ENCODE data around the gene SLAMF8. TPM values are rescaled to one million over a fixed set of nuclear protein-coding genes. Genes with fewer than 3 reads are reported as not detected.

SLAMF8 gene
- total RNA-seq, 1 donor from 2014 or later = 3.6 TPM

DNA sequence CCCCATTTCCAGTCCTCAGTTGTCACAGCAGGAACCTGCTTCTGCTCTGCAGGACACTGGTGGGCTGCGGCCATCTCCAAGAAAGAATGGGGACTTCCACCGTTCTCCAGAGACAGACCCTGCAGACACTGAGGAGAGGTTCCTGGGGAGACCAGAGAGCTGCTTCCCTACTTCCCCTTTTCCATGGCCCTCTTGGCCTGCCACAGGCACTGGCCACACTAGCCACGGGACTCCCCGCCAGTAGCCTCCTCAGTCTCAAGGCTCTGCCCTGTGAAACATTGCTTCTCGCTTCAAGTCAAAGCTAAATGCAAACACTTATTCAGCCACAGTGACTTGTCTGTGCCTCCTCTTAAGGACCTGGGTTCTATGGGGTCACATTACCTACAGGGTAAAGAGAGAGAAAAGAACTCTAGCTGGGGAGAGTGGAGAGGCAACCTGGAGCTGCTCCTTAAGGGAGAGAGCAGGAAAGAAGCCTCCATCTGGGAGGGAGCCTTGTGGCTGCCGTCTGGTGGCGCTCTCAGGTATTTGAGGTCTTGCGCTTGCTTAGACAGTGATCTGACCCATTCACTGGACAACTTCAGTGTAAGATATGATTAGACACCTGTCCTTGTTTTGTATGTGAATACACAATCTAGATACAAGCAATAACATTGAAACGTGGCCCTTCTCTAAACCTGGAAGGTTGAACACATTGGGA, 5.4 kb upstream of the SLAMF8 start:
- DNase-seq (ENCODE audit: low spot score) = no peak

GRCh38 chr1:159823406-159823805, 3.3 kb upstream of the SLAMF8 start:
- no peak for DNase-seq (ENCODE audit: low spot score)

DNA sequence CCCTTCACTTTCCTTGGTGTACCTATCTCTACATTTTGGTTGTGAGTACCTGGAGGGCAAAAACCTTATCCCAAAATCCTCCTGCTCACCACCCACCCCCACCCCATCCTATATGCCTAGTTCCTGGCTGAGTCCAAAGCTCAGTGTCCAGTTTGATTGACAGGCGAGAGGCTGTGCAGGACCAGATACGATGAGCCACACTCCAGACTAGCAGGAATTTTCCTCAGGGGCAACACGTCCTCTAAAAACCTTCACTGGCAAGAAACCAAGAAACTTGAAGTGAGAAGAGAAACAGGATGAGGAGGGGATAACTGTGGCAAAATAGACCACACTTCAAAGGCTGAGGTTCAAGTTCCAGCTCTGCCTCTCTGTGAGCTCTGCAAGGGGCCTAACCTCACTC, 1.1 kb upstream of the SLAMF8 start:
- DNase-seq (ENCODE audit: low spot score) = no peak

DNA sequence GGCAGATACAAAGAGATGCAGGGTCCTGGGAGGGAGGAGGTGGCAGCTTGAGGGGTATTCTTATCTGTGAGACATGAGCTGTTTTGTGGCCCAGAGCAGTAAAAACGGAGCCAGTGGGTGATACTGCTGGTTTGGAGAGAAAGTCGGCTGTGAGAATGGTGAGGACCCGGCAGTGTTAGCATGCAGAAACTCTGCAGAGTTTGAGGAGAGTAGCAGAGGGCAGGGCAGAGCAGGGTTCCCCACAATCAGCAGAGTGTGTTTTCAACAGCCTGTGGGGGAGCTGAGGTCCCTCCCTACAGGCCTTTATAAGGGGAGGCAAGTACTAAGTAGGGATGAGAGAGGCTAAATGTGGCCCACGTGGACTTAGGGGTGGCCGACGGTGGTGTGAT, 423 bp downstream of the SLAMF8 start:
- DNase-seq (ENCODE audit: low spot score) = no peak

DNA sequence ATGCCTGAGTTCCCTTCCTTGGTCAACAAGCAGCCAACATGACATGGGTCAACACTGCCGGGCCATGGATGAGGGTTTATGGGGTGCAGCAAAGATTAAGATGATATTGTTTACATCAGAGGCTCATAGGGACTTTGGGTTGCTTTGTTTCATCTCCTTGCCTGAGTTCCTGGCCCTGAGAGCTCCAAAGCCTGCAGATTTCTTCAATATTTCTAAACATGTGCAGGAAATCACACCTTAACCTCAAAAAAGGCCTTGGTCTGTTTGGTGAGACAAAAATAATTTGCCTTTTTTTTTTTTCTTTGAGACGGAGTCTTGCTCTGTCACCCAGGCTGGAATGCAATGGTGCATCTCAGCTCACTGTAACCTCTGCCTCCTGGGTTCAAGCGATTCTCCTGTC, 876 bp downstream of the SLAMF8 start:
- no peak for DNase-seq (ENCODE audit: low spot score)

- DNase-seq (ENCODE audit: low spot score) = no peak
These were observed 1.5 kb downstream of the SLAMF8 start for GRCh38 chr1:159828176-159828575.

GRCh38 chr1:159828581-159829272, 2.1 kb downstream of the SLAMF8 start:
- DNase-seq (ENCODE audit: low spot score) = no peak

- DNase-seq (ENCODE audit: low spot score) = no peak
These were observed 2.6 kb downstream of the SLAMF8 start for GRCh38 chr1:159829273-159829634.

DNA sequence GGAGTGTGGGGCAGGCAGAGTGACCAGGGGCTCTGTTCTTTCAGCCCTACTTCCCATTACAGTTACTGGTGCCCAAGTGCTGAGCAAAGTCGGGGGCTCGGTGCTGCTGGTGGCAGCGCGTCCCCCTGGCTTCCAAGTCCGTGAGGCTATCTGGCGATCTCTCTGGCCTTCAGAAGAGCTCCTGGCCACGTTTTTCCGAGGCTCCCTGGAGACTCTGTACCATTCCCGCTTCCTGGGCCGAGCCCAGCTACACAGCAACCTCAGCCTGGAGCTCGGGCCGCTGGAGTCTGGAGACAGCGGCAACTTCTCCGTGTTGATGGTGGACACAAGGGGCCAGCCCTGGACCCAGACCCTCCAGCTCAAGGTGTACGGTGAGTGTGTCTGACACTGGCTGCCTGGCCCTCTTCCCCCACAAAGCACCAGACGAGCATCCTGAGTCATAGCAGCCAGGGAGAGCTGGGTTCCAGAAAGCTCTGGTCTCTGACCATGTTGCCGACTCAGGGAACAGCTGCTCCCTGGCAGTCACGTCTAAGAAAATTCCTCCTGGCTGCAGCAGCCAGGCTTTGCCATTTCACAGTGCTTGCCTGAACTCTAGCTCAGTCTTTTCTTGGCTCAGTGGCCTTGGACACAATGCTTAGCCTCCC, 3.3 kb downstream of the SLAMF8 start:
- no peak for DNase-seq (ENCODE audit: low spot score)

DNA sequence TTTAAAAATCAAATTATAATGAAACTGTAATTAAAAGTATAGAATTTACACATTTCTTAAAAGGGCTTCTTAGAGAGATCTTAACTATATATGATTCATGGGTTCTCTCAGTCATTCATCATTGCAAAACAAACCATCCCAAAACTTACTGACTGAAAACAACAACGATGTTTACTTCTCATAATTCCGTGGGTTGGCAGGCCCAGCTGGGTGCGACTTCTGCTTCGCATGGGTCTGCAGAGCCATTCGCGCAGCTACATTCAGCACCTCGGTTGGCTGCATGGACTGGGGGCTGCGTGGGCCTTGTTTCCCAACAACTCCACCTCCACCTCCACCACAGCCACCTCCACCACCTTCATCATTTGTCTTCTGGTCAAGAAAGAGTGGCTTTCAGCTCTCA, 4.0 kb downstream of the SLAMF8 start:
- no peak for DNase-seq (ENCODE audit: low spot score)

GRCh38 chr1:159831412-159832141, 4.9 kb downstream of the SLAMF8 start:
- no peak for DNase-seq (ENCODE audit: low spot score)

DNA sequence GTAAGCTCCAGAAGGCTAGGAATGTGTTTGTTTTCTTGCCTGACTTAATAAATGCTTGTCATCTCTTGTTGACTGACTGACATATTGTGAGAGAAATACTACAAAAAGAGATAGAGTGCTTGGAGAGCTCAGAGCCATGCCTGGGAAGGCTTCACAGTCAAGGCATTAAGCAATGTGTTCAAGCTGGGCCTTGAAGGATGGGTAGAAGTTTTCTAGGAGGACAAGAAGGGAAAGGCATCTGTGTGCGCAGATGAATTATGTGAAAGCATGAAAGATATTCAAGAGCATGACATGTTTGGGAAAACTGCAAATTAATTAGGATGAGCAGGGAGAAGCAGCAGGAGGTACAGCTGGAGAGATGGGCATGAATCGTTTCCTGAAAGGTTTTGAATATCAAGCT, 5.6 kb downstream of the SLAMF8 start:
- no peak for DNase-seq (ENCODE audit: low spot score)

GRCh38 chr1:159835356-159835755, 8.7 kb downstream of the SLAMF8 start:
- DNase-seq (ENCODE audit: low spot score) = no peak

- DNase-seq (ENCODE audit: low spot score) = no peak
These were observed 9.3 kb downstream of the SLAMF8 start for GRCh38 chr1:159835862-159836525.

DNA sequence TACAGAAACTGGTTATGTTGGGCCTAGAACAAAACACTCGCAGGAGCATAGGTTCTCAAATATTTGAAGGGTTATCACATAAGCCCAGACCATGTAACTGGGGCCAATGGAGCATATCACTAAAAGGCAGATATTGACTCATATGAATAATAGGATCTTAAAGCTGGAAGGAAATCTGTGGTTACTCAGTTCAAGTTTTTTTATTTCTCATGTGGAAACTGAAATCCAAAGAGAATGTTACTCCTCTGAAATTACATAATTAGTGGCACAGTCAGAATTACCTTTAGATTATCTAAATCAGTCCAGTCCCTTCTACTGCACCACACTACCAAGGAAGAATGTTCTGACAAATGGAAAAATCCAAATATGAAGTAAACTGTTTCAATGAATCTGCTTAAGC, 12.0 kb downstream of the SLAMF8 start:
- DNase-seq (ENCODE audit: low spot score) = no peak

DNA sequence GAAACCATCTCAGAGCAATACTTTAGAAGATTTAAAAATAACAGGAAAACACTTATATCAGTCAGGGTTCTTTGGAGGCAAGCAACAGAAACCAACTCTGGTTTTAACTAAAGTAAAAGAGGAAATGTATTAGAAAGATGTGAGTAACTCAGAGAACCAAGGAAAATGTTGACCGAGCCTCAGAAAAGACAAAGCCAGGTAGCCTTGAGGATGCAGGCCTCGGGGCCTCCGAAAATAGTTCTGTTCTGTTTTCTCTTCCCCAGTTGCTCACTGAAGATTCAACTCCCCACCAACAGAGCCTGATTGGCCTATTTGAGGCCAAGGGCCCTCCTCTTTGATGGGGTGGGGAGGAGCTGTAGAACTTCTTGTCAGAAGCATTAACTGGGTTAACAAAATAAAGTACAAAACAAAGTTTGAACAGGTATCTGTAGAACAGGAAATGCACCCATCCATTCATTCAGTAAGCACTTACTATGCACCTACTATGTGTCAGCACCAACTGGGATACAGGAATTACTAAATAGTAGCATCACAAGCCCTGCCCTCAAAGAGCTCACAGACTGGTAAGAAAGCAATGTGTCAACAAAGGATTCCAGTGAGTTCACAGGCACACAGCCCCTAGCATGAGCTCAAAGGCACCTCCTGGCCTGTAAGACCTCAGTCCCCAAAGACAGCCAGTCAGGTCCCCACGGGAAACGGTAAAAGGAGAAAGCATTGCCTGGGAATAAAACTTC, 12.6 kb downstream of the SLAMF8 start:
- no peak for DNase-seq (ENCODE audit: low spot score)

- no peak for DNase-seq (ENCODE audit: low spot score)
These were observed 15.1 kb downstream of the SLAMF8 start for GRCh38 chr1:159841749-159842148.

DNA sequence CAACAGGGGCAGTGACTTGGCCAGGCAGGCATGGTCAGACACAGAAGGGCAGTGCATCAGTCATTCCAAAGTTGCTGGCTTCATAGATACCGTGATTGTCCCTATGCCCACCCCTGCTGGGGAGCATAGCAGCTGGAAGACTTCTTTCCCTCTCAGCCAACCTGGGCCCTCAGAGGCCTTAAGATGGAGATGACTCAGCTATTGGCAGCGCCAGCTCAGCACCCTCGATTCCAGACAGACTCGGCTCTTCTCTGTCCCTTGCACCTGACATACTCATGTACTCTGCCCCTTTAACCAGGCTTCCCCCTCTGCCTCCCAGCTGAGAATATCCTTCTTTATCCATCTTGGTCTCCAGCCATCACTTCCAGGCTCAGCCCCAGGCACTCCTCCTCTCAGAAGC, 16.8 kb downstream of the SLAMF8 start:
- DNase-seq (ENCODE audit: low spot score) = no peak

DNA sequence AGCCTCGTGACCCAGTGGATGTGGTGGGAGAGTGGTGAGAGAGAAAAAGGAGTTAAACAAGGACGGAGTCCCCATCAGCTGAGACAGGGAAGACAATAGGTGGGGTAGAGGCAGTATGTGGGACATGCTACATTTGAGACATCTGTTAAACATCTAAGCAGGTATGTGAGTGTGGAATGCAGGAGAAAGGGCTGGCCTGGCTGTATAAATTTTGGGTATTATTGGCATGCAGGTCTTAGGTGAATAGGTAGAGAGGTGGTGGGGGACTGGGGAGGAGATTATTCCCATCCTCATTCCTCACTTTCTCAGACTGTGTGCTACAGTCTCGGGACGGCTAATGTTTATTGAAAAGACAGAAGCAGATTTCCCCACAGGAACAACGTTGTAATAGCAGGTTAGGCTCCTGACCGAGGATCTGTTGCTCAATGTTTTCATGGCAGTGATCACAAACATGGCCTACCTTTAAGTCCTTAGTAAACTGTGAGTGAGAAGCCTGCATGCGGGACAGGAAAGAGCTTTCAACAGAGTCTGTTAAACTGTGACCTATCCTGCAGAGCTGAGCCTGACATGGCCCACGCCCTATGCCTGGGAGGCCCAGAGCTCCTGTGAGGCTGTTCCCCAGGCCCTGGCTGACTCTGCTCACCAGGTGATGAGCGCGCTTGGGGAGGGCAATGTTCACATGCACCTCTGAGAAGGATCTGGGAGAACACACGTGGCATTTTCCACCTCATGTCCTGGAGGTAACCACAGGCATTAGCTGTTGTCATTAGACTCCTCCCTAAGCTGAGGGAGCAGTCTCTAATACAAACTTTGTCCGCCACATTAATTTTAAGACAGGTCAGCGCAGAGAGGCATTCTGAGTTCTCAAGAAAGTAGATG, 19.3 kb downstream of the SLAMF8 start:
- no peak for DNase-seq (ENCODE audit: low spot score)

DNA sequence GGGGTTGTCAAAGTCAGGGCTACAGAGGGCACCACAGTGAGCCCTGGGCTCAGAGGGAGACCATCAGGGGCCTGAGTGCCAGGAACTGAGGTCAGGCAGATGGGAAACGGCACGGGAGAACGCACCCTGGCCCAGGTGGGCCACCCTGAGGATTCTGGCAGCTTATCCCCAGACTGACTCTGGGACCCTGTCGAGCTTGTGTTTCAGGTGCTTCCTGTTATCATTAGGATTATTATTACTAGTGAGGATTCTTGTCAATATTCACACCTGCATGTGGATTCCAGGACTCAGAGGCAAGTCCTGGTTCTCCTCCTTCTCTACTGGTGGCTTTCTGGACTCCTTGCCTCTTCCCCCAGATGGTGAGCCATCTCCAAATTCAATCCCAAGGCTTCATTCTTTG, 20.6 kb downstream of the SLAMF8 start:
- DNase-seq (ENCODE audit: low spot score) = no peak
